Daoy (cell line): ENCODE data around the gene SMAD4. TPM values are rescaled to one million over a fixed set of nuclear protein-coding genes. Genes with fewer than 3 reads are reported as not detected.
"Not testable (repeated sequence)": the region's sequence is repeated elsewhere in the genome, so short reads cannot be mapped to it uniquely, and the experiment has no call there.

Experiments used
- DNase-seq: peaks from one replicate; pipeline ENCODE4 v3.0.0-alpha.2; 2015; ENCODE audit warnings: low read depth
- total RNA-seq: library from RNA; depleted of rRNA; stranded (reverse); fragments of >200 nt; shearing (Covaris generic); gene quantifications from 2 replicates; pipeline ENCODE4 v1.2.3, GENCODE V29; 2014

Gene SMAD4
- total RNA-seq, 1 experiment from 2014 or later, result 75.9 TPM

GRCh38 chr18:51069885-51070284, 39.9 kb downstream of the SMAD4 start:
- no peak for DNase-seq

- DNase-seq, result peak; percentile 54
These were observed 40.5 kb downstream of the SMAD4 start for GRCh38 chr18:51070545-51070944.

DNA sequence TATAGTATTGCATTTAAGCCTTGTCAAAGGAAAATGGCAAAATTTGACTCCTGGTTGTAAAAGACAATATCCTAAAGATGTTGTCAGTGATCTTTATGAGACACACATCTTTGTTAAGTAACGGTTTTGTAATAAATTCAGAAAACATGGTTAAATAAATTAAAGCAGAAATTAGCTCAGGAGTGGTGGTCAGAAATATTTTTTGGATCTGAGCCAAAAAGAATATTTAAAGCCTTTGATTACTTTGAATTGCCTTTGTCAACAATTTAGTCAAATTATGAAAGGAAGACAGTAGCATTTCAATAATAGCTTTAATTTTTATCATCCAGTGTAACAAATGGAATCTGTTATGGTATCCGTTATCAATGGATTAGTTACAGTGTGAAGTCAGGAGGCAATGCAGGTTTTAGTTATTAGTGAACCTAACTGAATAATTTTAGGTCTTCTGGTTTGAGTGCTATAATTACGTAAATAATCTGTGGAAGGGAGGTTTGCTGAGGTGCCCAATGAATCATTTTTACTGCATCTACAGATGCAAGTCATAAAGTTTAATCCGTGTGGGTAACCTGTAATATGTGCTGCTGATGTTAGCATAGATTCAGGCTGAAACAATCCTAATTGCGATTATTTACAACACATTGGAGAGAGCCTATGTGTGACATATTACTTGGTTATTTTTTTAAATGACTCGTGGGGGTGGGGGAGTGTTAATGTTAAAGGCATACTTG, 42.7 kb downstream of the SMAD4 start:
- DNase-seq, result no peak

DNA sequence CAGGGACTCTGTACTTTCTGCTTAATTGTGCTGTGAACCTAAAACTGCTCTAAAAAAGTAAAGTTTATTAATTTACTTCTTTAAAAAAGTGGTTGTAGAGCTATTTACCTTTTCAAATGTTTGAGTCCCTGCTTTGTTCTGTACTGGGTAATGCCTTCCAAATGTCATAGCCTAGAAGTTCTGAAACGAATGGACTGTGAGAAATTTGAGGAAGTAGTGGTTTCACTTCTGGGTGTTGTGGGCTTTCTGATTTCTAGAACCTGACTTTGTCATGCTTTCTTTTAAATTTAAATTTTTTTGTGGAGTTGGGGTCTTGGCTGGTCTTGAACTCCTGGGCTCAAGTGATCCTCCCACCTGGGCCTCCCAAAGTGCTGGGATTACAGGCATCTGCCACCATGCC, 44.6 kb downstream of the SMAD4 start:
- DNase-seq, result no peak

GRCh38 chr18:51076503-51076902, 46.5 kb downstream of the SMAD4 start:
- DNase-seq, result no peak

- DNase-seq, result no peak
These were observed 47.2 kb downstream of the SMAD4 start for GRCh38 chr18:51077217-51077616.

- no peak for DNase-seq
These were observed 48.0 kb downstream of the SMAD4 start for GRCh38 chr18:51078026-51078425.

DNA sequence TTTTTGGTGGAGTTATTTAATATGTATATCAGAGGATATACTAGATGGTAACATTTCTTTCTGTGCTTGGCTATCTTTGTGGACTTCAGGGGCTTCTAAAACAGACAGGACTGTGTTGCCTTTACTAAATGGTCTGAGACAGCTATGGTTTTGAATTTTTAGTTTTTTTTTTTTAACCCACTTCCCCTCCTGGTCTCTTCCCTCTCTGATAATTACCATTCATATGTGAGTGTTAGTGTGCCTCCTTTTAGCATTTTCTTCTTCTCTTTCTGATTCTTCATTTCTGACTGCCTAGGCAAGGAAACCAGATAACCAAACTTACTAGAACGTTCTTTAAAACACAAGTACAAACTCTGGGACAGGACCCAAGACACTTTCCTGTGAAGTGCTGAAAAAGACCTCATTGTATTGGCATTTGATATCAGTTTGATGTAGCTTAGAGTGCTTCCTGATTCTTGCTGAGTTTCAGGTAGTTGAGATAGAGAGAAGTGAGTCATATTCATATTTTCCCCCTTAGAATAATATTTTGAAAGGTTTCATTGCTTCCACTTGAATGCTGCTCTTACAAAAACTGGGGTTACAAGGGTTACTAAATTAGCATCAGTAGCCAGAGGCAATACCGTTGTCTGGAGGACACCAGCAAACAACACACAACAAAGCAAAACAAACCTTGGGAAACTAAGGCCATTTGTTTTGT, 52.7 kb downstream of the SMAD4 start:
- DNase-seq, result no peak

- DNase-seq, result no peak
These were observed 53.4 kb downstream of the SMAD4 start for GRCh38 chr18:51083398-51083797.

- DNase-seq, result no peak
These were observed 58.4 kb downstream of the SMAD4 start for GRCh38 chr18:51088410-51088809.

GRCh38 chr18:51089691-51090090, 59.7 kb downstream of the SMAD4 start:
- DNase-seq, result no peak

- DNase-seq, result no peak
These were observed 61.3 kb downstream of the SMAD4 start for GRCh38 chr18:51091270-51091669.

DNA sequence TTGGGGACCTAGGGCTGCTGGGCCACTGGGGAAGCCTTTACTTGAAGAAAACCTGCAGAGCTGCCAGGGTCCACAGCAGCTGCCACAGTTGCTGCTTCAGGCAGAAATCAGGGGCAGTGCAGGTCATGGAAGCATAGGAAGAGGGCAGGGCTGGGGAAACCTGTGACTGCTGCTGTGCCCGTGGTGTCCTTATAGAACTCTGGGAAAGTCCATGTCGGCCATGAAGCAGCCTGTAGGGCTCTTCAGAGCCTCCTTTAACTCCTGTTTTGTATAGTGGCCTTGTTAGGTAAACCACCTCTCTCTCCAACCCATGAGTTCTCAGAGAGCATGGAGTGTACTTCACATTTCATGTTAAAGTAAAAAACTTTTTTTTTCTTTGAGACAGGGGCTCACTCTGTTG, 62.1 kb downstream of the SMAD4 start:
- DNase-seq, result no peak

- not testable (repeated sequence) for DNase-seq
These were observed 63.0 kb downstream of the SMAD4 start for GRCh38 chr18:51092967-51093366.

- DNase-seq, result no peak
These were observed 67.2 kb downstream of the SMAD4 start for GRCh38 chr18:51097021-51097822.

DNA sequence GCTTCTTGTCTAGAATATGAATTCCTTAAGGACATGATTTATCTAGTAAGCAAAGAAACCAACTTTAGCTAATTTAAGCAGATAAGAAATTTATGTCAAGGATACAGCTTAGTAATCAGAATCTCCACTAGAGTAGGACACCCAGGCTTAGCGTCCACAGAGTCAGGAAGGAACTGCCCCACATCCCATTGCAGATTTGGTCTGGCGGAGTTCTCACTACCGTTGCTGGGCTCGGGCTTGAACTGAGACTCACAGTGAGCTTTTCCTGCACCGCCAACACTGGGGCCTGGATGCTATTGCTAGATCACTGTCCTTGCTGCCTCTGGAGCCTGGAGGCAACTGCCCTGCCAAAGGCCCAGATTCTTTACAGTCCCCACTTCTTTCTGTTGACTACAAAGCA, 68.1 kb downstream of the SMAD4 start:
- DNase-seq, result no peak

DNA sequence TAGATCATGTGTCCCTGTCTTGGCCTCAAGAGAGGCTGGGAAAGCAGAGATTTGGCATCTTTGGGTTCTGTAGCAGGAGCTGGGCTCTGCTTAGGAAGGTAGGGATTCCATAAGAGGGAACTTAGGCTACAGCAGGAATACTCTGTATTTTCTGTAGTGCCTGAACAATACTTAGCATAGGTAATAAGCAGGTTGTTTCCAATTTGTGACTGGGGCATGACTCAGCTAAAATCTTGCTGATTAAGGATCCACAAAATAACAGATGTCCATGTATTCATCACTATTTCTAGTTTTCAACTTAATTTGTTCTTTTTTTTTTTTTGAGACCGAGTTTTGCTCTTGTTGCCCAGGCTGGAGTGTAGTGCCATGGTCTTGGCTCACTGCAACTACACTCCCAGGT, 68.5 kb downstream of the SMAD4 start:
- DNase-seq, result no peak

DNA sequence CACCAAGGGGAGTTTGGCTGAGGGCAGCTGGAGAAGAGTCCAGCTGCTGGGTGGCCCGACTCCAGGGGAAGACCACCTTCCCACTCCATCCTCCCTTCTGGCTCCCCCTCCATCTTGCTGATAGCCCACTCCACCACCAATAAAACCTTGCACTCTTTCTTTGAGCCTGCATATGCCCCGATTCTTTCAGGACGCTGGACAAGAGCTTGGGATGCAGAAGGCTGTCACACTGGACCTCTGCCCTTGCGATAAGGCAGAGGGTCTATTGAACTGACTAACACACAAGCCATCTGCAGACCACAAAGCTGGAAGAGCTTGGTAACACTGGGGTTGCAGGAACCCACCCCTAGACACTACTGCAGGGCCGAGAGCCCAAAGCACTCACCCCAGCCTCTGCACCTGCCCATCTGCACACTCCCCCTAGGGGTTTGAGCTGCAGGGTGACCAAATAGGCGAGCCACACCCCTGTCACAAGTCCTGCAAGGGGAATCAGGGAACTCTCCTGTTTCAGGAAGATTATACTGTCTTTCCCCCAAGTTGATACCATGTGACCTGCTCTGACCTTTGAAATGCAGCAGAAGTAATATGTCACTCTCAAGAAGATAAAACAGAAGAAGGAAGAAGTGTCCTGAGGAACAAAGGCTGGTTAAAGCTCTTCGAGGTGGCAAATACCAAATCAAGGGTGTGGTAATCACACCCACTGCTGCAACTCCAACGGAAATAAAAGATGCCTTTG, 70.5 kb downstream of the SMAD4 start:
- DNase-seq, result no peak

- DNase-seq, result no peak
These were observed 77.1 kb downstream of the SMAD4 start for GRCh38 chr18:51107082-51107481.

GRCh38 chr18:51107598-51108305, 77.7 kb downstream of the SMAD4 start:
- DNase-seq, result no peak

DNA sequence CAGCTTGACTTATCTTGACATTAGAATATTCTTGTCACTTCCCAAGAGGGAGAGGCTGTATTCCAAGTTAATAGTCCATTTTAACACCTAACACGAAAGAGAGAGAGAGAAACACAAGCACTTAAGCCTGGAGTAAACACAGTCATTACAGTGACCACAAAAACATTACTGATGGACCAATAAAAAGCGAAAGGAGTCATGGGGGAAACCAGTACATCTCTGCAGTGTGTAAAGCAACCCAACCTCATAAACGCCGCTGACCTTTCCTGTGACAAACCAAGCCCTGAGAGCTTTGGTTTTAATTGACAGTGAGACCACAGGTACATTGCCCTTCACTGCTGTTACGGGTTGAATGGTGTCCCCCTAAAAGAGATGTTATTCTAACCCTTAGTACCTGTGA, 78.3 kb downstream of the SMAD4 start:
- no peak for DNase-seq
